HTR-8/SVneo (cell line): ENCODE results near the gene PPFIBP2.

Experiments used
- DNase-seq: peaks from one replicate; pipeline ENCODE4 v3.0.0; 2011; ENCODE audit warnings: low spot score, mixed read lengths; ENCODE audit not compliant: insufficient read length
- FAIRE-seq: peaks from 2 replicates; lab custom pipeline; 2011; peaks lifted over from hg19 to GRCh38; lab: Jason Lieb, UNC

Gene PPFIBP2

DNA sequence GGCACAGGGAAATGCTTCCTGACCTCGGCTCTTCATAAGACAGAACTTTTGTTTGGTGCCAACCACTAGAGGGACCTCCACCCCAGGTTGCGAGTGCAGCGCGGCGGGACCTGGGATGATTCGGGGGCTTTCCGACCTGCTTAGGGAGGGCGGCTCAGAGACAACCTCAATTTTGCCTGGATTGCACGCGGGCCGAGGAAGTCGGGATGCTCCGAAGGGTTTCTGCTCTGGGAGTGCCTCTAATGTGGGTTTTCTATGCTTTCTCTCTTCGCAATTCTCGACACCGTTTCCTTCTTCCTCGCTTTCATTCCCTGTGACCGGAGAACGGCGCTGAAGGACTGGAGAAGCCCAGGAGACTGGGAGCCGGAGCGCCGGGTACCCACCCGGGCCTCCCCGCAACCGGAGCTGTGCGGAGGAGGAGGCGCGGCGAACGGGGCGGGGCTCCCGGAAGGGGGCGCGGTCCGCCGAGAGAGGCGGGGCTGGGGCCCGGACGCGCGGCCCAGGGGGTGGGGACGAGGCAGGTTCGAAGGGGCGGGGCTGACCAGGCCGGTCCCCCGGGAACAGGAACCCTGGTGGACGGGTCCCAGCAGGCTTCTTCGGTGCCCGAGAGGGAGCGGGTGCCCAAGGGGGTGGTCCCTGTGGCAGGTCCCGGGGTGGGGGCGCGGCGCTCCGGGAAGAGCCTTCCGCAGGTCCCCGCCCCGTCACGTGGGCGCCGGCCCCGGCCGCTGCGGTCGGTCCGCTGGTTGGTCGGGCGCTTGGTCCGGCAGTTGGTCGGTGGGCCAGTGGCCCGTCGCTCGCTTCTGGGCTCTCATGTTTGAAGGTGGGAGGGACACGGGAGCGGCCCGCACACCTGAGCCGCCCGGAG lies at the start of gene PPFIBP2:
Gene PPFIBP2 (plus strand): TSS at position 766 of the 865 bp plus-strand sequence. CDS start 35,477 bp downstream, outside the sequence.
- FAIRE-seq = no peak
- DNase-seq = peak; percentile 76

DNA sequence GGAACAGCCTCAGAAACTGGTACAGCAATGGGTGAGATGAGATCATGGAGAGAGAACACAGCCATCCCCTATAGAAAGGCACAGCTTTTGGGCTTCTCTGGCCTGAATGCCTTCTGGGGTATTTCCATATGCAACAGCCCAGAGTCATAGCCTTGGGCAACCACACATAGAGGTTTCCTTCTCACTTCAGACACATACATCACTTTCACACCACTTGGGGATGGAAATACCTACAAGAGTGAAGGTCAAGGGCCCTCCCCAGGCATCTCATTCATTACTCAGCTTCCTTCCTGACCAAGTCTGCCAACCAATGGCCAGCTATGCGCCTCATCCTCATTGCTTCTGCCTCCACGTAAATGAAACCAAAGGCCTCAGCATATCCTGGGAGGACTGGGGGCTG lies 46.1 kb upstream of the PPFIBP2 start:
- DNase-seq (no peak), FAIRE-seq (no peak)

- DNase-seq (no peak), FAIRE-seq (no peak)
These were observed 44.4 kb upstream of the PPFIBP2 start for GRCh38 chr11:7469351-7469865.

DNA sequence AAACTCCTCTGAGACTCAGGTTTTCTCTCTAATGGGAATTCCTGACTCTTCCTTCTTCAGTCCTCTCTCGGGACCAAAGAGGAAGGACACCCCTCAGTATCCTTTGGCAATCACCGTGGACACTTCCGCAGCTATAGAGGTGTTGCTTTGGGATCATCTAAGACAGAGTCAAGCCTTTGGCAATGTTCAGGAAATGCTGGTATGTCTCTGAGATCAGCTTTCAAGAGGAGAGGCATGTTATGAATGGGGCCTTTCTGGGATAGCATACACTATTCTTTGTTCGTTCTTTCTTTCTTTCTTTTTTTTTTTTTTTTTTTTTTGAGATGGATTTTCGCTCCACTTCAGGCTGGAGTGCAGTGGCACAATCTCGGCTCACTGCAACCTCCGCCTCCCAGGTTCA lies 42.7 kb upstream of the PPFIBP2 start:
- no peak for DNase-seq
- no peak for FAIRE-seq

GRCh38 chr11:7473717-7474116 lies 40.1 kb upstream of the PPFIBP2 start:
- DNase-seq (no peak), FAIRE-seq (no peak)

DNA sequence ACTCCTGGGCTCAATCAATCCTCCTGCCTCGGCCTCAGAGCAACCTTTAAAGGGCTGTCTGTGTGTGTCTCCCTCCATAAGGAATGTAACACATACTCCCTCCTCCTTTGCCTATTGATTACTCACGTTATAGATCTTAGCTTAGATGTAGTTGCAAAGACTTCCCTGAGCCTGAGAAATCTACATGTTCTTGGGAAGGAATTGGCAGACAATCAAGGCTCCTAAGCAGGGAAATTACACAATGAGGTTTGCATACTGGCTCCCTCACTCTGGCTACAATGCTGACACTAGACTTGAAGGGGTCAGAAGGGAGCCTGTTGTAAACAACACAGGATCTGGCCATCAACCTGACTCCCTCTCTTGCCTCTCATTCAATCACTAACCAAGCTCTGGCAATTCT lies 33.7 kb upstream of the PPFIBP2 start:
- FAIRE-seq (no peak), DNase-seq (no peak)

DNA sequence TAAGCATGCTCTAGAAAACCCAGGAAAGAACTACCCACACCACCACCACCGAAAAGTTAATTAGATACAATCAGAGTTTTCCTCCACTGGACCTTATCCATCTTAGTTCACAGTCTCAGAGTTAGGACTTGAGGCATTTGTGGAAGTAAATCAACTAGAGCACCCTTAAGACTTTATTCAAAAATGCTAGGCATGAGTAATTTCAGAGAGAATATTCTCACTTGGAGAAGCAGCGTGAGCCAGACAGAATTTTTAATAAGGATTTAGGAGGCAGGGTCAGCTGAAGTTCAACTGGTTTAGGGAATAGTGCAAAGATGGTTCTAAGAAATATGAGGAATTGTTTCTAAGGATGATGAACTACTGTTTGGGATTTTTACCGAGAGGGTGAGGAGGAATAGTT lies 29.7 kb upstream of the PPFIBP2 start:
- DNase-seq (no peak), FAIRE-seq (no peak)

DNA sequence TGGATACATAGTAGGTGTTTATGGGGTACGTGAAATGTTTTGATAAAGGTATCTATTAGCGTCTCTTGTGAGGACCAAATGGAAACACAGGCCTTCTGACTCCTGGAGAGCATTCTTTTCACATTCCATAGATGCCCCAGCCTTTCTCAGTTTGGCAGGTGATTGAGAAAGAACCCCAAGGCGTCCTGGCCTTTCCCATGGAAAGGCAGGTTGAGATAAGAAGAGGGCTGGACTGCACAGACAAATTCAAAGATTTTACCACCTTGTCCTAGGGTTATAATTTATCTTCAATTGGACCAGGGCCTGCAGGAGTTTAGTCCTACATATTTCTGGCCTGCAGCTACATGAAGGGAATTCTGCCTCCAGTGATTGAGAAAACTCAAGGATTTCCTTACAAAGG lies 29.2 kb upstream of the PPFIBP2 start:
- FAIRE-seq (no peak), DNase-seq (no peak)

GRCh38 chr11:7485186-7486097 lies 28.4 kb upstream of the PPFIBP2 start, which contains the start of gene OLFML1:
OLFML1 (plus strand) TSS chr11:7485506; CDS start chr11:7485876, 370 bp downstream.
- no peak for DNase-seq
- no peak for FAIRE-seq

GRCh38 chr11:7486098-7486780 lies 27.6 kb upstream of the PPFIBP2 start:
- no peak for FAIRE-seq
- no peak for DNase-seq

GRCh38 chr11:7486781-7487140 lies 27.0 kb upstream of the PPFIBP2 start:
- FAIRE-seq (no peak), DNase-seq (no peak)

GRCh38 chr11:7487360-7487759 lies 26.4 kb upstream of the PPFIBP2 start:
- DNase-seq = no peak
- no peak for FAIRE-seq

DNA sequence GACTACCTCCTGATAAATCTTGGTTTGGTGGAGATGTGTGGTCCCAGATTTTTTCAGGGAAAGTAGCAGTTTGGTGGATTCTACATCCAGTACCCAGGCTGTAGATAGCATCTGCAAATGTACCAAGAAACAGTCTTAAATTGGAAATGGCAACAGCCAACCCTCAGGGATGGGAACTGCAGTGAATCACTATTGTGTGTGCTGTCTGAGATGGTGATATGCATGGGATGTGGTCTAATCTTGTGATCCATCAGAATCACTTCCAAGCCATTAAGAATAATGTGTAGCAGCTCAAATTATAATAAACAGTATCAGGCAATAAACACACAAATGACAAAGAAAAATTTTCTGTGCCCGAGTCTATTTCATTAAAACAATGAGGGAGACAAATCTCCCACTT lies 25.1 kb upstream of the PPFIBP2 start:
- no peak for FAIRE-seq

DNA sequence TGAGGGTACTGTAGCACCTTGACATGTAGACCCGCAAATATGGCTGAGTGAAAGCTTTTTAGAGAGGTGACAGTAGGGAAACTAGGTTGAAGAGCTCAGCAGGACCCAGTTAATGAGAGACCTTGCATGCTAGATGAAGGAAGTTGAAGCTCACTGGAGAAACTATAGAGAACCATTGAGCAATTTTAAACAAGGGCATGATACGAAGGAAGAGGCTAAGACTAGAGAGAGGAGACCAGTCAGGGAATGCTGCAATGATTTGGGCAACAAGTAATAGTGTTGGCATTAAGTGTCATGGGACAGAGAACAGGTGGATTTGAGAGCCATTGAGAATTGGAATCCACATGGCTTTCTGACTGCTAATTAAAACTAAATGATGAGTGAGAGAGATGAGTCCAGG lies 24.4 kb upstream of the PPFIBP2 start:
- DNase-seq (no peak), FAIRE-seq (no peak)

More for the DNA sequence above, 25.1 kb upstream of the PPFIBP2 start:
- DNase-seq = no peak

- FAIRE-seq (no peak), DNase-seq (peak; percentile 13)
These were observed 23.7 kb upstream of the PPFIBP2 start for GRCh38 chr11:7490054-7490453.

- no peak for FAIRE-seq
- no peak for DNase-seq
These were observed 23.3 kb upstream of the PPFIBP2 start for GRCh38 chr11:7490535-7490934.

GRCh38 chr11:7492253-7492652 lies 21.5 kb upstream of the PPFIBP2 start:
- FAIRE-seq (no peak), DNase-seq (no peak)

DNA sequence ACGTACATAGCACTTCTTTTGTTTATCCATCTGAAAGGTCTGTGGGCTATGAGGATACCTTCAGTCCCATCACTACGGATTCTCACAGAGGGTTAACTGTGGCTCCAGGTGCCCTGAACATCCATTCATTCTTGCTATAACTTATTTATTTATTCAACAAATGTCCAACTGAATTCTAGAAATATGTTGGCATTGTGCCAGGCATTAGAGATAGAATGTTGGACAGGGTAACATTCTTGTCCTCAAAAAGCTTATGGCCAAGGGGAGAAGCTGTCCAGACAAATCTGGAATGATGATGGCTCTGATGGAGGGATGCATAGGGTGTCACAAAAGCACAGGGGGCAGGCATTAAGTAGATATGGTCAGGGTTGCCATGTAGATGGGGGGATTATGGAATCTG lies 20.1 kb upstream of the PPFIBP2 start:
- FAIRE-seq = no peak
- no peak for DNase-seq

- FAIRE-seq (no peak), DNase-seq (no peak)
These were observed 19.6 kb upstream of the PPFIBP2 start for GRCh38 chr11:7494086-7494745.
